Activated CD4-positive, alpha-beta T cell treated with anti-CD3 and anti-CD28 coated beads, Interleukin-2, amount 50 U/mL, for 48 hours (primary cell): ENCODE data around the gene IFIH1.
A peak's percentile ranks its signal among the peaks of the same experiment; 100 is the strongest.

ENCODE experiments used
- DNase-seq, 2 experiments: peaks; one replicate each; pipeline ENCODE4 v3.0.0-alpha.2; 2020

IFIH1 gene

GRCh38 chr2:162318328-162319180 lies at the start of gene IFIH1:
Gene IFIH1 (minus strand): TSS chr2:162318684. CDS start chr2:162318307, 377 bp downstream.
- DNase-seq = peak; percentile 76 to 82

GRCh38 chr2:162365392-162365791 lies 46.9 kb upstream of the IFIH1 start:
- DNase-seq = no peak

- no peak for DNase-seq
Measured at GRCh38 chr2:162344617-162344950, 26.1 kb upstream of the IFIH1 start.

- peak; percentile 99 for DNase-seq
Measured at GRCh38 chr2:162343824-162344616, 25.5 kb upstream of the IFIH1 start, which contains the start of gene GCA. Gene GCA (plus strand): TSS chr2:162344132. CDS start chr2:162344249, 117 bp downstream.

- DNase-seq = no peak
Measured at GRCh38 chr2:162343492-162343823, 25.0 kb upstream of the IFIH1 start.

GRCh38 chr2:162342841-162343240 lies 24.4 kb upstream of the IFIH1 start:
- no peak for DNase-seq

GRCh38 chr2:162342321-162342720 lies 23.8 kb upstream of the IFIH1 start:
- DNase-seq = no peak

GRCh38 chr2:162340822-162341221 lies 22.3 kb upstream of the IFIH1 start:
- DNase-seq = no peak

- DNase-seq = no peak
Measured at GRCh38 chr2:162337868-162338267, 19.4 kb upstream of the IFIH1 start.

- DNase-seq = peak; percentile 11 to 31
Measured at GRCh38 chr2:162333968-162334367, 15.5 kb upstream of the IFIH1 start.

GRCh38 chr2:162330881-162331280 lies 12.4 kb upstream of the IFIH1 start:
- no peak for DNase-seq

- DNase-seq = no peak
Measured at GRCh38 chr2:162328424-162329157, 10.1 kb upstream of the IFIH1 start.

GRCh38 chr2:162327806-162328205 lies 9.3 kb upstream of the IFIH1 start:
- no peak for DNase-seq

- DNase-seq = peak in 1 of 2 experiments; percentile 29
Measured at GRCh38 chr2:162327134-162327769, 8.8 kb upstream of the IFIH1 start.

- no peak for DNase-seq
Measured at GRCh38 chr2:162324953-162325352, 6.5 kb upstream of the IFIH1 start.

GRCh38 chr2:162320864-162321517 lies 2.5 kb upstream of the IFIH1 start:
- no peak for DNase-seq

- DNase-seq = peak; percentile 31 to 45
Measured at GRCh38 chr2:162317861-162318327, 590 bp downstream of the IFIH1 start.

GRCh38 chr2:162317058-162317742 lies 1.3 kb downstream of the IFIH1 start:
- DNase-seq = no peak

GRCh38 chr2:162316590-162316989 lies 1.9 kb downstream of the IFIH1 start:
- DNase-seq = no peak

GRCh38 chr2:162315938-162316337 lies 2.5 kb downstream of the IFIH1 start:
- no peak for DNase-seq

GRCh38 chr2:162312853-162313252 lies 5.6 kb downstream of the IFIH1 start:
- DNase-seq = no peak
